ENCODE measurements around the gene TJP3.

DNA sequence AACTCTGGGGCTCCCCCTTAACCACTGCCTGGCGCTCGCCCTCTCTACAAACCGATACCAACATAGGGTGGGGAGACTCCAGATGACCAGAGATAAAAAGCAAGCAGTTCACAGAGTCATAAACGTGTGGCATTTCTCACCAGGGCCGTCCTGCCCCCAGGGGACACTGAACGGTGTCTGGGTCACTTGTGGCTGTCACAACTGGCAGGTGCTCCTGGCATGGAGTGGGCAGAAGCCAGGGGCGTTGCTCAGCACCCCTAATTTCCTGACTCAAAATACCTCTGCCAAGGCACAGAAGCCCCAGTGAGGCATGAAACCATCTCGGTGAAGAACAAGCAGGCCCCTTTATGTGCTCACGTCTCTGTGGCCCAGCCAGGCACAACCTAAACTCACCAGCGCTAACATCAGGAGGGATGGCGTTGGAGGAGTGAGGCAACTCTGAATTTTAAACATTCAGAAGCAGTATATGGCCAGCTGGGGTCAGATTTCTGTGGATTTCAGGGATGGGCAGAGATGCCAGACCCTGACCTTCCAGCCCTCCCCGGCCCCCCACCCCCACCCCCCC, 9.7 kb upstream of the TJP3 start:
- TF ChIP-seq, protein P1, sequence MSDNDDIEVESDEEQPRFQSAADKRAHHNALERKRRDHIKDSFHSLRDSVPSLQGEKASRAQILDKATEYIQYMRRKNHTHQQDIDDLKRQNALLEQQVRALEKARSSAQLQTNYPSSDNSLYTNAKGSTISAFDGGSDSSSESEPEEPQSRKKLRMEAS (IDR thresholded peaks at IDR 0.05), result no peak
- TF ChIP-seq FOXM1 (IDR thresholded peaks at IDR 0.05; ENCODE audit: borderline replicate concordance, low read depth) (no peak), NFIC (IDR thresholded peaks at IDR 0.05) (no peak), EP300 (IDR thresholded peaks at IDR 0.05; ENCODE audit: borderline replicate concordance) (no peak), TAF1 (IDR thresholded peaks at IDR 0.05; ENCODE audit: low read depth) (no peak), ZBTB7A (IDR thresholded peaks at IDR 0.05; ENCODE audit: low read depth) (no peak), RAD21 (IDR thresholded peaks at IDR 0.05; ENCODE audit: low read depth) (no peak), YY1 (IDR thresholded peaks at IDR 0.05; ENCODE audit: low read depth) (no peak)
- TF ChIP-seq, protein P2, sequence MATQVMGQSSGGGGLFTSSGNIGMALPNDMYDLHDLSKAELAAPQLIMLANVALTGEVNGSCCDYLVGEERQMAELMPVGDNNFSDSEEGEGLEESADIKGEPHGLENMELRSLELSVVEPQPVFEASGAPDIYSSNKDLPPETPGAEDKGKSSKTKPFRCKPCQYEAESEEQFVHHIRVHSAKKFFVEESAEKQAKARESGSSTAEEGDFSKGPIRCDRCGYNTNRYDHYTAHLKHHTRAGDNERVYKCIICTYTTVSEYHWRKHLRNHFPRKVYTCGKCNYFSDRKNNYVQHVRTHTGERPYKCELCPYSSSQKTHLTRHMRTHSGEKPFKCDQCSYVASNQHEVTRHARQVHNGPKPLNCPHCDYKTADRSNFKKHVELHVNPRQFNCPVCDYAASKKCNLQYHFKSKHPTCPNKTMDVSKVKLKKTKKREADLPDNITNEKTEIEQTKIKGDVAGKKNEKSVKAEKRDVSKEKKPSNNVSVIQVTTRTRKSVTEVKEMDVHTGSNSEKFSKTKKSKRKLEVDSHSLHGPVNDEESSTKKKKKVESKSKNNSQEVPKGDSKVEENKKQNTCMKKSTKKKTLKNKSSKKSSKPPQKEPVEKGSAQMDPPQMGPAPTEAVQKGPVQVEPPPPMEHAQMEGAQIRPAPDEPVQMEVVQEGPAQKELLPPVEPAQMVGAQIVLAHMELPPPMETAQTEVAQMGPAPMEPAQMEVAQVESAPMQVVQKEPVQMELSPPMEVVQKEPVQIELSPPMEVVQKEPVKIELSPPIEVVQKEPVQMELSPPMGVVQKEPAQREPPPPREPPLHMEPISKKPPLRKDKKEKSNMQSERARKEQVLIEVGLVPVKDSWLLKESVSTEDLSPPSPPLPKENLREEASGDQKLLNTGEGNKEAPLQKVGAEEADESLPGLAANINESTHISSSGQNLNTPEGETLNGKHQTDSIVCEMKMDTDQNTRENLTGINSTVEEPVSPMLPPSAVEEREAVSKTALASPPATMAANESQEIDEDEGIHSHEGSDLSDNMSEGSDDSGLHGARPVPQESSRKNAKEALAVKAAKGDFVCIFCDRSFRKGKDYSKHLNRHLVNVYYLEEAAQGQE (IDR thresholded peaks at IDR 0.05; ENCODE audit: low read depth), result no peak
- TF ChIP-seq, protein P3, sequence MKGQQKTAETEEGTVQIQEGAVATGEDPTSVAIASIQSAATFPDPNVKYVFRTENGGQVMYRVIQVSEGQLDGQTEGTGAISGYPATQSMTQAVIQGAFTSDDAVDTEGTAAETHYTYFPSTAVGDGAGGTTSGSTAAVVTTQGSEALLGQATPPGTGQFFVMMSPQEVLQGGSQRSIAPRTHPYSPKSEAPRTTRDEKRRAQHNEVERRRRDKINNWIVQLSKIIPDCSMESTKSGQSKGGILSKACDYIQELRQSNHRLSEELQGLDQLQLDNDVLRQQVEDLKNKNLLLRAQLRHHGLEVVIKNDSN (IDR thresholded peaks at IDR 0.05), result no peak
